ENCODE results near the gene PCDHA10.
"Not testable (repeated sequence)": the region's sequence is repeated elsewhere in the genome, so short reads cannot be mapped to it uniquely, and the experiment has no call there.

PCDHA10 gene

GRCh38 chr5:140842798-140843733 is 12.6 kb upstream of the PCDHA10 start:
- no peak for DNase-seq

DNA sequence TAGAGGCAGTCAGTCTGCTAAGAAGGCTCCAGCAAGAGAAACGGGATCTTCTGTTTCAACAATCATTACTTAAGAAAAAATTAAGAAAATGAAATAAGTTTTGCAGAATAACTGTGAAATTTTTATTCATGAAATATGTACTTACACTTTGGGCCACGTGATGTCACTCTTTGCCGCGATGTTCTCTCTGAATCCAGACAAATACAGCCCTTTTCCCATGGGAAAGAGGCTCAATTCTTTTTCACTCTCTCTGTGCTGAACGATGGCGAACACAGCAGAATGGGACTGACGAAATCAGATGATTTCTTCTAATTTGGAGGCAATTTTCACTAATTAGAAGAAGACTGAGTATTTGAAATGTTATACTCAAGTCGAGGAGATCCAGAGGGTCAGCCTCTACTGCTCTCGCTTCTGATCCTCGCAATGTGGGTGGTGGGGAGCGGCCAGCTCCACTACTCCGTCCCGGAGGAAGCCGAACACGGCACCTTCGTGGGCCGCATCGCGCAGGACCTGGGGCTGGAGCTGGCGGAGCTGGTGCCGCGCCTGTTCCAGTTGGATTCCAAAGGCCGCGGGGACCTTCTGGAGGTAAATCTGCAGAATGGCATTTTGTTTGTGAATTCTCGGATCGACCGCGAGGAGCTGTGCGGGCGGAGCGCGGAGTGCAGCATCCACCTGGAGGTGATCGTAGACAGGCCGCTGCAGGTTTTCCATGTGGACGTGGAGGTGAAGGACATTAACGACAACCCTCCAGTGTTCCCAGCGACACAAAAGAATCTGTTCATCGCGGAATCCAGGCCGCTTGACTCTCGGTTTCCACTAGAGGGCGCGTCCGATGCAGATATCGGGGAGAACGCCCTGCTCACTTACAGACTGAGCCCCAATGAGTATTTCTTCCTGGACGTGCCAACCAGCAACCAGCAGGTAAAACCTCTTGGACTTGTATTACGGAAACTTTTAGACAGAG is 7.3 kb upstream of the PCDHA10 start, which contains the start of gene PCDHA9:
PCDHA9 (plus strand) TSS at position 244 of the 964 bp plus-strand sequence; CDS start at position 358, 114 bp downstream.
- DNase-seq, result not testable (repeated sequence)

DNA sequence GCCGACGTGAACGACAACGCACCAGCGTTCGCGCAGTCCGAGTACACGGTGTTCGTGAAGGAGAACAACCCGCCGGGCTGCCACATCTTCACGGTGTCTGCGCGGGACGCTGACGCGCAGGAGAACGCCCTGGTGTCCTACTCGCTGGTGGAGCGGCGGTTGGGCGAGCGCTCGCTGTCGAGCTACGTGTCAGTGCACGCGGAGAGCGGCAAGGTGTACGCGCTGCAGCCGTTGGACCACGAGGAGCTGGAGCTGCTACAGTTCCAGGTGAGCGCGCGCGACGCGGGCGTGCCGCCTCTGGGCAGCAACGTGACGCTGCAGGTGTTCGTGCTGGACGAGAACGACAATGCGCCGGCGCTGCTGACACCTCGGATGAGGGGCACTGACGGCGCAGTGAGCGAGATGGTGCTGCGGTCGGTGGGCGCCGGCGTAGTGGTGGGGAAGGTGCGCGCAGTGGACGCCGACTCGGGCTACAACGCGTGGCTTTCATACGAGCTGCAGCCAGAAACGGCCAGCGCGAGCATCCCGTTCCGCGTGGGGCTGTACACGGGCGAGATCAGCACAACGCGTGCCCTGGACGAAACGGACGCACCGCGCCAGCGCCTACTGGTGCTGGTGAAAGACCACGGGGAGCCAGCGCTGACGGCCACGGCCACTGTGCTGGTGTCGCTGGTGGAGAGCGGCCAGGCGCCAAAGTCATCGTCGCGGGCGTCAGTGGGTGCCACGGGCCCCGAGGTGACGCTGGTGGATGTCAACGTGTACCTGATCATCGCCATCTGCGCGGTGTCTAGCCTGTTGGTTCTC is 5.7 kb upstream of the PCDHA10 start:
- DNase-seq, result not testable (repeated sequence)

DNA sequence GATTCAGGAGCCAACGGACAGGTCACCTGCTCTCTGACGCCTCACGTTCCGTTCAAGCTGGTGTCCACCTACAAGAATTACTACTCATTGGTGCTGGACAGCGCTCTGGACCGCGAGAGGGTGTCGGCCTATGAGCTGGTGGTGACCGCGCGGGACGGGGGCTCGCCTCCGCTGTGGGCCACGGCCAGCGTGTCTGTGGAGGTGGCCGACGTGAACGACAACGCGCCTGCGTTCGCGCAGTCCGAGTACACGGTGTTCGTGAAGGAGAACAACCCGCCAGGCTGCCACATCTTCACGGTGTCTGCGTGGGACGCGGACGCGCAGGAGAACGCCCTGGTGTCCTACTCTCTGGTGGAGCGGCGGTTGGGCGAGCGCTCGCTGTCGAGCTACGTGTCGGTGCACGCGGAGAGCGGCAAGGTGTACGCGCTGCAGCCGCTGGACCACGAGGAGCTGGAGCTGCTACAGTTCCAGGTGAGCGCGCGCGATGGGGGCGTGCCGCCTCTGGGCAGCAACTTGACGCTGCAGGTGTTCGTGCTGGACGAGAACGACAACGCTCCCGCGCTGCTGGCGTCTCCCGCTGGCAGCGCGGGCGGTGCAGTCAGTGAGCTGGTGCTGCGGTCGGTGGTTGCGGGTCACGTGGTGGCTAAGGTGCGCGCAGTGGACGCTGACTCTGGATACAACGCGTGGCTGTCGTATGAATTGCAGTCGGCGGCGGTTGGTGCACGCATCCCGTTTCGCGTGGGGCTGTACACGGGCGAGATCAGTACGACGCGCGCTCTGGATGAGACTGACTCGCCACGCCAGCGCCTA is 1.7 kb downstream of the PCDHA10 start:
- no peak for DNase-seq

- DNase-seq, result no peak
Observed at GRCh38 chr5:140857987-140858240, 2.2 kb downstream of the PCDHA10 start.

DNA sequence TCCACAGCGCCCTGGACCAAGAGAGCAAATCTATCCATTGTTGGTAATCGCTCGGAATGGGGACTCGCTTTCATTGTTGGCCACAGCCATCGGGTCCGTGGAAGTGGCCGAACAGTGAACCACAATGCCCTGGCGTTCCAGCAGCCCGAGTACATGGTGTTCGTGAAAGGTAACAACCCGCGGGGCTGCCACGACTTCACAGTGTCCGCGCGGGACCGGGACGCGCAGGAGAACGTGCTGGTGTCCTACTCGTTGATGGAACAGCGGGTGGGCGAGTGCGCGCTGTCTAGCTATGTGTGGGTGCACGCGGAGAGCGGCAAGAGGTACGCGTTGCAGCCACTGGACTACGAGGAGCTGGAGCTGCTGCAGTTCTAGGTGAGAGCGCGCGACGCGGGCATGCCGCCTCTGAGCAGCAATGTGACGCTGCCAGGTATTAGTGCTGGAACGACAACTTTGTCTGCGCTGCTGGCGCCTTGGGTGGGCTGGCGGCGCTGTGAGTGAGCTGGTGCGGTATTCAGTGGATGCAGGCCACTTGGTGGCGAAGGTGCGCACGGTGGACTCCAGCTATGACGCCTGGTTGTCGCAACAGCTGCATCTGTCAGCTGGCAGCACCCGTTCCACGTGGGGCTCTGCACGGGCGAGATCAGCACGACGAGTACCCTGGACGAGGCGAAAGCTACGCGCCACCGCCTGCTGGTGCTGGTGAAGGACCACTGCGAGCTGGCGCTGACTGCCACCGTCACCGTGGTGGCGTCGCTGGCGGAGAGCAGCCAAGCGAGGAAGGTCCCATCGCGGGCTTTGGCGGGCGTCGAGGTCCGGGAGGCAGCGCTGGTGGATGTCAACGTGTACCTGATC is 7.0 kb downstream of the PCDHA10 start:
- DNase-seq, result no peak

DNA sequence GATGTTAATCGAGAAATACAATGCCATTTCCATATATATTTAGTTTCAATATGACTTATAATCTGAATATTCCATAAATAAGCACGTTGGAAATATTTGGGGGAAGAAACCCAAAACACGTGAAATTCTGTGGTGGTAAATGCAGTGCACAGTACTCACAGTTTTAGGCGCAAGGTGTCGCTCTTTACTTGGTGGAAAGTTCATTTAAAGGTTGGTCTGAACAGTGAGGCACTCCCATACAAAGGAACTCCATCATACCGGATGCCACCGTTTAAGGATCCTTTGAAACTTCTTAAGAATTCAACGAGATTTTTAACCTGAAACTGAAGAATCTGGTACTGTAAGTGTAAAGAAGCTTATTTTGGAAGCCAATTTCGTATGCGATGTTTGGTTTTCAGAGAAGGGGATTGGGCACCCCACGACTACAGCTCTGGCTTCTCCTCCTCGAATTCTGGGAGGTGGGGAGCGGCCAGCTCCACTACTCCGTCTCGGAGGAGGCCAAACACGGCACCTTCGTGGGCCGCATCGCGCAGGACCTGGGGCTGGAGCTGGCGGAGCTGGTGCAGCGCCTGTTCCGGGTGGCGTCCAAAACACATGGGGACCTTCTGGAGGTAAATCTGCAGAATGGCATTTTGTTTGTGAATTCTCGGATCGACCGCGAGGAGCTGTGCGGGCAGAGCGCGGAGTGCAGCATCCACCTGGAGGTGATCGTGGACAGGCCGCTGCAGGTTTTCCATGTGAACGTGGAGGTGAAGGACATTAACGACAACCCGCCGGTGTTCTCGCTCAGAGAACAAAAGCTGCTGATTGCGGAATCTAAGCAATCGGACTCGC is 13.2 kb downstream of the PCDHA10 start, which contains the start of gene PCDHA11:
PCDHA11 (plus strand) TSS at position 237 of the 834 bp plus-strand sequence; CDS start at position 384, 147 bp downstream.
- DNase-seq, result no peak

DNA sequence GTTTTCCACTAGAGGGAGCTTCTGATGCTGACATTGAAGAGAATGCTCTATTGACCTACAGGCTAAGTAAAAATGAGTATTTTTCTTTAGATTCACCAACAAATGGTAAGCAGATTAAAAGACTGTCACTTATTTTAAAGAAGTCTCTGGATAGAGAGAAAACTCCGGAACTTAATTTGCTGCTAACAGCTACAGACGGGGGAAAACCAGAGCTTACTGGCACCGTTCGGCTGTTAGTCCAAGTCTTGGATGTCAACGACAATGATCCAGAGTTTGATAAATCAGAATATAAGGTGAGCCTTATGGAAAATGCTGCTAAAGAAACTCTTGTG is 13.8 kb downstream of the PCDHA10 start:
- DNase-seq, result no peak

GRCh38 chr5:140870221-140871201 is 14.8 kb downstream of the PCDHA10 start:
- no peak for DNase-seq

GRCh38 chr5:140875085-140876065 is 19.7 kb downstream of the PCDHA10 start, which contains the start of gene PCDHA12:
Gene PCDHA12 (plus strand): TSS chr5:140875308. CDS start chr5:140875473, 165 bp downstream.
- no peak for DNase-seq

- not testable (repeated sequence) for DNase-seq
Observed at GRCh38 chr5:140876541-140877261, 21.0 kb downstream of the PCDHA10 start.

GRCh38 chr5:140877262-140877581 is 21.5 kb downstream of the PCDHA10 start:
- DNase-seq, result no peak

DNA sequence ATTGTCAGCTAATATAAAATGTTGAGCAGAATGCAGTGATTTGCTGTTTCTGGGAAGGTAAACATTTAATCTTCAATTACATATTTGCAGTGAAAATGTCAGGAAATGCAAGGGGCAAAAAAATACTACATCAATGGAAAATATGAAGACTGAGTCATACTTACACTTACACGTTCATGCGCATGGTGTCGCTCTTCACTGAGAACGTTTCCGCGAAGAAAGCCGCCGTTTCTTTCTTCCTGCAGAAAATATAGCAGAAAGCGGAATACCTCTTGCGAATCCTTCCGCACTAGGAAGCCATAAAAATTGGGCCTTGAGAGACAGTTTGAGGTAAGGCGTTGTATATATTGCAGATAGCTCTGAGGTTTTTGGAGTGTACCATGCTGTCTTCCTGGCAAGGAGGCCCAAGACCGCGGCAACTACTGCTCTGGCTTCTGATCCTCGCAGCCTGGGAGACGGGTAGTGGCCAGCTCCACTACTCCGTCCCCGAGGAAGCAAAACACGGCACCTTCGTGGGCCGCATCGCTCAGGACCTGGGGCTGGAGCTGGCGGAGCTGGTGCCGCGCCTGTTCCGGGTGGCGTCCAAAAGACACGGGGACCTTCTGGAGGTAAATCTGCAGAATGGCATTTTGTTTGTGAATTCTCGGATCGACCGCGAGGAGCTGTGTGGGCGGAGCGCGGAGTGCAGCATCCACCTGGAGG is 26.3 kb downstream of the PCDHA10 start, which contains the start of gene PCDHA13:
PCDHA13 (plus strand) TSS at position 236 of the 702 bp plus-strand sequence; CDS start at position 381, 145 bp downstream.
- DNase-seq, result no peak

- no peak for DNase-seq
Observed at GRCh38 chr5:140882591-140882899, 26.8 kb downstream of the PCDHA10 start.

DNA sequence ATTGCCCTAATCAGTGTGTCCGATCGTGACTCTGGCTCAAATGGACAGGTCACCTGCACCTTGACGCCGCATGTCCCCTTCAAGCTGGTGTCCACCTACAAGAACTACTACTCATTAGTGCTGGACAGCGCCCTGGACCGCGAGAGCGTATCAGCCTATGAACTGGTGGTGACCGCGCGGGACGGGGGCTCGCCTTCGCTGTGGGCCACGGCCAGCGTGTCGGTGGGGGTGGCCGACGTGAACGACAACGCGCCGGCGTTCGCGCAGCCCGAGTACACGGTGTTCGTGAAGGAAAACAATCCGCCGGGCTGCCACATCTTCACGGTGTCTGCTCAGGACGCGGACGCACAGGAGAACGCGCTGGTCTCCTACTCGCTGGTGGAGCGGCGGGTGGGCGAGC is 27.7 kb downstream of the PCDHA10 start:
- DNase-seq, result no peak
